Neural progenitor cell (in vitro differentiated cells): ENCODE measurements around the gene CFDP1.

ENCODE experiments used
- CTCF ChIP-seq: fragments of 200-600 bp; sonication (generic); IDR thresholded peaks from 2 replicates; pipeline ENCODE4 v1.5.1; 2017; ENCODE audit warnings: antibody characterized with exemption, mild to moderate bottlenecking
- EZH2 ChIP-seq: fragments of 200-600 bp; sonication (generic); IDR thresholded peaks from 2 replicates; pipeline ENCODE4 v1.6.1; 2017; ENCODE audit warnings: antibody characterized with exemption, mild to moderate bottlenecking, moderate library complexity
- EZH2phosphoT487 ChIP-seq: fragments of 200-600 bp; sonication (generic); IDR thresholded peaks from 2 replicates; pipeline ENCODE4 v1.6.1; 2017; ENCODE audit warnings: antibody characterized with exemption

- TF ChIP-seq CTCF (no peak), EZH2phosphoT487 (no peak), EZH2 (no peak)
Measured at GRCh38 chr16:75477680-75478473, 44.6 kb upstream of the CFDP1 start.
